ENCODE measurements around the gene POLR2J.
"Not testable (repeated sequence)": the region's sequence is repeated elsewhere in the genome, so short reads cannot be mapped to it uniquely, and the experiment has no call there.

The POLR2J gene

GRCh38 chr7:102478314-102479208, at the start of gene POLR2J:
TSS of gene POLR2J (minus strand) at chr7:102478922. CDS start at chr7:102478860, 62 bp downstream.
- H3K4me3 ChIP-seq (ENCODE audit: control insufficient read depth, low read depth, low read length), result peak within 1 kb of the TSS; percentile 37
- DNase-seq (ENCODE audit: low read depth), result peak; percentile 79

GRCh38 chr7:102527822-102528793, 49.4 kb upstream of the POLR2J start:
- not testable (repeated sequence) for H3K4me3 ChIP-seq (ENCODE audit: control insufficient read depth, low read depth, low read length); DNase-seq (ENCODE audit: low read depth)

- not testable (repeated sequence) for H3K4me3 ChIP-seq (ENCODE audit: control insufficient read depth, low read depth, low read length); DNase-seq (ENCODE audit: low read depth)
Measured at GRCh38 chr7:102527182-102527581, 48.5 kb upstream of the POLR2J start.

- DNase-seq (ENCODE audit: low read depth); H3K4me3 ChIP-seq (ENCODE audit: control insufficient read depth, low read depth, low read length): not testable (repeated sequence)
Measured at GRCh38 chr7:102524803-102525202, 46.1 kb upstream of the POLR2J start.

- DNase-seq (ENCODE audit: low read depth); H3K4me3 ChIP-seq (ENCODE audit: control insufficient read depth, low read depth, low read length): not testable (repeated sequence)
Measured at GRCh38 chr7:102520797-102521196, 42.1 kb upstream of the POLR2J start.

- not testable (repeated sequence) for DNase-seq (ENCODE audit: low read depth); H3K4me3 ChIP-seq (ENCODE audit: control insufficient read depth, low read depth, low read length)
Measured at GRCh38 chr7:102517550-102518147, 38.9 kb upstream of the POLR2J start, which contains the start of gene RASA4B. TSS of gene RASA4B (minus strand) at chr7:102517777. CDS start at chr7:102517710, 67 bp downstream.

- not testable (repeated sequence) for DNase-seq (ENCODE audit: low read depth); H3K4me3 ChIP-seq (ENCODE audit: control insufficient read depth, low read depth, low read length)
Measured at GRCh38 chr7:102516951-102517350, 38.2 kb upstream of the POLR2J start.

- not testable (repeated sequence) for H3K4me3 ChIP-seq (ENCODE audit: control insufficient read depth, low read depth, low read length); DNase-seq (ENCODE audit: low read depth)
Measured at GRCh38 chr7:102515889-102516288, 37.2 kb upstream of the POLR2J start.

- H3K4me3 ChIP-seq (ENCODE audit: control insufficient read depth, low read depth, low read length); DNase-seq (ENCODE audit: low read depth): not testable (repeated sequence)
Measured at GRCh38 chr7:102514881-102515721, 36.4 kb upstream of the POLR2J start.

GRCh38 chr7:102512642-102513221, 34.0 kb upstream of the POLR2J start:
- DNase-seq (ENCODE audit: low read depth), result peak; percentile 55
- H3K4me3 ChIP-seq (ENCODE audit: control insufficient read depth, low read depth, low read length), result not testable (repeated sequence)

GRCh38 chr7:102511860-102512522, 33.3 kb upstream of the POLR2J start:
- not testable (repeated sequence) for DNase-seq (ENCODE audit: low read depth); H3K4me3 ChIP-seq (ENCODE audit: control insufficient read depth, low read depth, low read length)

GRCh38 chr7:102510575-102510974, 31.9 kb upstream of the POLR2J start:
- H3K4me3 ChIP-seq (ENCODE audit: control insufficient read depth, low read depth, low read length); DNase-seq (ENCODE audit: low read depth): not testable (repeated sequence)

GRCh38 chr7:102507410-102508088, 28.8 kb upstream of the POLR2J start:
- not testable (repeated sequence) for H3K4me3 ChIP-seq (ENCODE audit: control insufficient read depth, low read depth, low read length); DNase-seq (ENCODE audit: low read depth)

- not testable (repeated sequence) for DNase-seq (ENCODE audit: low read depth); H3K4me3 ChIP-seq (ENCODE audit: control insufficient read depth, low read depth, low read length)
Measured at GRCh38 chr7:102505298-102506185, 26.8 kb upstream of the POLR2J start.

GRCh38 chr7:102503141-102503540, 24.4 kb upstream of the POLR2J start:
- not testable (repeated sequence) for DNase-seq (ENCODE audit: low read depth); H3K4me3 ChIP-seq (ENCODE audit: control insufficient read depth, low read depth, low read length)

Measured in fibroblast of mammary gland (primary cell).